ENCODE data around the gene RFWD3. TPM values are rescaled to one million over a fixed set of nuclear protein-coding genes. Genes with fewer than 3 reads are reported as not detected.

The RFWD3 gene
- total and polyA plus RNA-seq, 2 of the 8 experiments (the other 6 are each of a cell fraction or from before 2014, with no cell fraction given), result 67.1 to 114 TPM

DNA sequence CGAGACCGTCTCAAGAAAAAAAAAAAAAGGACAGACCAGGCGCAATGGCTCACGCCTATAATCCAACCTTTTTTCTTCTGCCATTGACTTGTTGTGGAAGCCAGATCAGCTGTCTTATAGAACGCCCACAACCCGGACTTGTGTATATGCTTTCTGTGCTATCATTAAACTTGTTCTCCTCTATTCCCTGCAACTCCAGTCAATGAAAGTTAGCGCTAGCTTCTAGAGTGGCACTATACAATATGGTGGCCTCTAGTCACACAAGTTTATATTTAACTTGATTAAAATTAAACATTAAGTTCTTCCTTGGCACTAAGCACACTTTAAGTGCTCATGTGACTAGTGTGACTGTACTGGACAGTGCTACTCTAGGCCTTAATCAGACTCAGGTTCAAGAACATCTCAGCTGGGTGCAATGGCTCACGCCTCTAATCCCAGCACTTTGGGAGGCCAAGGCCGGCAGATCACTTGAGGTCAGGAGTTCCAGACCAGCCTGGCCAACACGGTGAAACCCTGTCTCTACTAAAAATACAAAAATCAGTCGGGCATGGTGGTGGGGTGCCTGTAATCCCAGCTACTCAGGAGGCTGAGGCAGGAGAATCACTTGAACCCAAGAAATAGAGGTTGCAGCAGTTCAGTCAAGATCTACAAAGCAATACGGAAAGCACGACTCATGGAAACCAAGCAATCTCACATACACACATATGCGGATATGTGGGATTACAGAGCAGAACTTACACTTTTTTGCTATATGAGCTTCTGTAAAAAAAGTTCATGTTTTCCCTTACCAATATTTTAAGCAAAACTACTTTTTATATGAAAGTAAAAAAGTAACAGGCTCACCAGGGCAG is 41.0 kb downstream of the RFWD3 start:
- Histone ChIP-seq H3K36me3 (ENCODE audit: control insufficient read depth in 2 of 4, insufficient read depth in 4 of 4, low read length in 3 of 4) (peaks cover 52 to 89% (median 78%) of the 10 kb centered on the region in 4 experiments), H4K8ac (ENCODE audit: extremely low read depth, insufficient read depth, low read length) (no peak overlapping the region), H3K79me1 (ENCODE audit: low read depth, low read length) (no peaks in the 10 kb centered on the region), H2BK20ac (ENCODE audit: low read length) (no peak overlapping the region), H3K23me2 (ENCODE audit: low read depth, low read length) (no peaks in the 10 kb centered on the region), H3K23ac (ENCODE audit: insufficient read length) (no peak overlapping the region), H3K27me3 (replicated peaks in 1 of 4; ENCODE audit: control insufficient read depth in 3 of 4, extremely low read depth in 1 of 4, insufficient read depth in 3 of 4, low read length in 3 of 4) (no peaks in the 10 kb centered on the region), H2BK120ac (replicated peaks; ENCODE audit: low read depth, low read length) (no peak overlapping the region), H3K4me1 (replicated peaks in 1 of 4; ENCODE audit: control insufficient read depth in 3 of 4, insufficient read depth in 4 of 4, low read length in 3 of 4) (peaks cover 0 to 5% (median 4%) of the 10 kb centered on the region in 4 experiments; a peak in 3 of 7 replicates), H3K4ac (replicated peaks; ENCODE audit: insufficient read length, low read depth, low read length) (no peak overlapping the region), H3K9me3 (ENCODE audit: insufficient read depth in 2 of 2, low read depth in 1 of 2, low read length in 1 of 2) (no peaks in the 10 kb centered on the region), H2BK5ac (ENCODE audit: low read depth, low read length) (no peak overlapping the region), H3K4me3 (ENCODE audit: extremely low read depth in 1 of 4, insufficient read depth in 2 of 4, low read depth in 3 of 4, low read length in 4 of 4) (no peak overlapping the region), H2BK15ac (ENCODE audit: low read length) (no peak overlapping the region), H3K18ac (ENCODE audit: extremely low read depth, low read length) (no peak overlapping the region), H4K5ac (ENCODE audit: insufficient read length, low read depth, low read length) (no peak overlapping the region), H2AK5ac (ENCODE audit: low read depth, low read length) (no peak overlapping the region), H3K79me2 (ENCODE audit: control insufficient read depth in 1 of 2, insufficient read depth in 2 of 2, low read length in 2 of 2) (no peaks in the 10 kb centered on the region), H3K14ac (ENCODE audit: insufficient read length) (no peak overlapping the region), H3K9ac (replicated peaks in 1 of 4; ENCODE audit: extremely low read depth in 1 of 4, low read depth in 3 of 4, low read length in 3 of 4) (no peak overlapping the region), H2BK12ac (ENCODE audit: low read depth, low read length) (no peak overlapping the region), H4K20me1 (replicated peaks in 1 of 2; ENCODE audit: control insufficient read depth in 1 of 2, insufficient read depth in 2 of 2, low read length in 2 of 2) (peaks cover 1 to 10% of the 10 kb centered on the region in 2 experiments), H3K56ac (replicated peaks; ENCODE audit: insufficient read length, low read depth, low read length) (no peak overlapping the region), H3K27ac (ENCODE audit: low read depth, low read length) (no peak overlapping the region), H2AFZ (ENCODE audit: low read length) (no peak overlapping the region), H4K91ac (replicated peaks; ENCODE audit: insufficient read length, low read length) (no peak overlapping the region), H3K4me2 (ENCODE audit: insufficient read depth in 1 of 2, low read depth in 2 of 2, low read length in 2 of 2) (no peak overlapping the region)
- CTCF ChIA-PET (ENCODE audit: partially characterized antibody), result interaction anchor here (0.8 to 2.8 kb wide), 4 partner anchors 30 to 165 kb away, joined by 3 to 12 read pairs (median 5); no protein-coding TSS in a partner anchor
- FAIRE-seq, result no peak
- TF ChIP-seq SAP30 (IDR thresholded peaks at IDR 0.05; ENCODE audit: insufficient read depth, insufficient replicate concordance, low read length) (no peak), KDM1A (IDR thresholded peaks at IDR 0.05; ENCODE audit: borderline replicate concordance, low read length) (no peak), BACH1 (IDR thresholded peaks at IDR 0.05; ENCODE audit: low read length) (no peak), YY1 (IDR thresholded peaks at IDR 0.05; ENCODE audit: low read depth, low read length) (no peak)
- DNase-seq (ENCODE audit: low read depth in 1 of 2, low spot score in 2 of 2), result no peak
- 94% methylated on average over 12 of the region's 14 CpGs; no CpG with 5 or more reads in 1 of the 2 experiments for WGBS, 2 experiments (ENCODE audit: extremely low coverage in 1 of 2, insufficient coverage in 1 of 2, insufficient read length in 1 of 2, insufficient replicate concordance in 2 of 2, low coverage in 1 of 2, low lambda C conversion rate in 2 of 2, missing lambda C conversion rate in 1 of 2)
- POLR2A ChIA-PET (ENCODE audit: partially characterized antibody), result interaction anchor here (0.7 to 2.0 kb wide), 5 partner anchors 14 to 27 kb away, joined by 3 to 7 read pairs (median 4); partner anchors contain the start of gene GLG1

Measured in H1 (cell line).